T-helper 9 cell (primary cell): Measurements from ENCODE around the gene PHF2.
"Not testable (repeated sequence)": the region's sequence is repeated elsewhere in the genome, so short reads cannot be mapped to it uniquely, and the experiment has no call there.

Experiments
- DNase-seq: peaks from one replicate; pipeline ENCODE4 v3.0.0-alpha.2; 2020

Gene PHF2

GRCh38 chr9:93655621-93656425, 79.4 kb downstream of the PHF2 start:
- DNase-seq: no peak

DNA sequence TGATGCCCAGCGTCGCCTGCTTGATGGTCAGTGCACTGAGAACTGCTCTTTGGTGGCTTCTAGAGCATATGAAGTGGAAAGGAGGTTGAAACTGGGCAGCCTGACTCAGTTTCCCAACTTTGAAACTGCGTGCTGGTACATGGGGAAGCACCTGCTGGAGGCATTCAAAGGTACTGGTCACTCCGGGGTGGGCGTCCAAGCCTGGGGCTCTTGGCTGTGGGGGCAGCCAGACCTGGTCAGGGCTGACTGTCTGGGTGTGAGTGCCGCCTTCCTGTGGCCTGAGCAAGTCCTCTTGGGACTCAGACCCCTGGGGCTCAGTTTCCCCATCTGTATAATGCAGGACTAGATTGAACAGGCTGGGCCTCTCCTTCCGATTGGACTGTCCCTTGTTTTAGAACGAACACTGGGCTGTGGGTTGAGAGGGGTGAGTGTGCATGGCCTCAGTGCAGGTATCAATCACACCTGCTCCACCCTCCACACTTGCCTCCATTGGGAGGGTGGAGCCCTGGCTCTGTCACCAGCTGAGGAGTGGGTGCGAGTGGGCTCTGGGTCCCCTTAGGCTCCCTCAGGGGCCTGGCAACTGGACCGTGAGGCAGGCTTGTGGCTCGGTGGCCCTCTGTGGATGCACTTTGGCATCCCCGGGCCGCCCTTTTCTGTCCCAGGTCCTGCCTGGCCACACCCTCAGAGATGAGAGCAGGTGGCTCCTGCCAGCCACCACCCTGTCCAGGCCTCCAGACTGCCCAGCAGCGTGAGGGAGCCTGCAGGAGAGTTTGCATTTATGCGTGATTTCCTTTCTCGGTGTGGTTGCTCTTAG, 80.2 kb downstream of the PHF2 start:
- DNase-seq: no peak

DNA sequence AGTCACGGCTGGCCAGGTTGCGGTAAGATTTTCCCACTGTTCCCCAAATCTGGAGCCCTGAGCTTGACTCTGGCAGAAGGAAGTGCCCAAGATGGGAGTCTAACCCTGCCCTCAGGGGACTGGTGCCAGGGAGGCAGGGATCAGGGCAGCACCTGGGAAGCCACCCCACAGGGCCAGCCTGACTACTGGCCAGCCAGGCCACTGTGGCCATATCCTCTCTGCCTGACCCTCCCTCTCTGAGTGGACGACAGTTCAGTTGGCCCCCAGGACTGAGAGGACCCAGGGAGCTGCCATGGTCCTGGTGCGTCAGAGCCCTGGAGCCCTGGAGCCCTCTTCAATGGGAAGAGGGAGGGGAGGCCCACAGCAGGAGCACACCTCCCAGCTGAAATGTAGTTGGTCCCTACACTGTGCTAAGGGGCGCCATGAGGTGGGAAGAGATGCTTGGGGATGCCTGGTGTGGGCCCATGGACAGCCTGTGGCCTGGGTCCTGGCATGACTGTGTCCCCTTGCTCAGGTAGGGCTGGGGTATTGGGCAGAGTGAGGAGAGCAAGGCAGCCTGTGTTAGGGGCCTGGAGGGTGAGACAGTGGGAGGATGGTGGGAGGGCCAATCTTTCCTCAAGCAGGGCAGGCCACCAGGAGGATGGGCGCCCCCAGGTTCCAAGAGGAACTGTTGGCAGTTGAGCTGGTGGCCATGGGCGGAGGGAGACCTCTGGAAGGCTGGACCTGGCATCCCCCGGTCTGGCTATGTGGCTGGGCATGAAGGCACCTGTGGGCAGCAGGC, 81.1 kb downstream of the PHF2 start:
- no peak for DNase-seq

DNA sequence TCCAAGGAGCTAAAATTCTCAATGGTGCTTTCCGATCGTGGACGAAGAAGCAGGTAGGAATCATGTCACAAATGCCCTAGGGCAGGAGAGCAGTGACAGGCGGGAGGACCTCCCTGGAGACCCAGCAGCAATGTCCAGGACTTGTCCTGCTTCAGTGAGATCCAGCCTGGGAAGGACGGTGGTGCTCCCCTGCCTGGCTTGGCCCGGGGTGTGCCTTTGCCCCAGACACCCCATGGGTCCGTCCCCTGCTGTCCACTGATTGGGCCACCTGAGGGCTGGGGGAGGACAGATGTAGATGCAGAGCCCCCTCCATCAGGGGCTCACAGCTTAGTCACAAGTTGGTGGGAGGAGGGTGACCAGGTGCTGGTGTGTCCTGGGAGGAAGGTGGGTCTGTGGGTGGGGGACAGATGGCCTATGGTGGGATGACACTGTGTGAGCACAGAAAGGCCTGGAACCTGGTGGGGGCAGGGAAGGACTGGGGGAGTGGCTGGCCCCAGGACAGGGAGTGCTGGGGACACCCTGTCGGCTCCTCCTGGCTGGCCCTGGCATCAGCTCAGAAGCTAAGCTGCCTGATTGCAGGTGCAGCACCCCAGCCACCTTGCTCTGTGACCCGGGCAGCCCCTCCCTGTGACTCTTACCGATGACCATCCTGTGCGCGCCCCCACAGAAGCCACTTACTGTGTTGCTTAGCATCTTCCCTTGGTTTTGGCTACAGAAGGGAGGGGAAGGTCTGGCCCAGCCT, 82.0 kb downstream of the PHF2 start:
- no peak for DNase-seq

DNA sequence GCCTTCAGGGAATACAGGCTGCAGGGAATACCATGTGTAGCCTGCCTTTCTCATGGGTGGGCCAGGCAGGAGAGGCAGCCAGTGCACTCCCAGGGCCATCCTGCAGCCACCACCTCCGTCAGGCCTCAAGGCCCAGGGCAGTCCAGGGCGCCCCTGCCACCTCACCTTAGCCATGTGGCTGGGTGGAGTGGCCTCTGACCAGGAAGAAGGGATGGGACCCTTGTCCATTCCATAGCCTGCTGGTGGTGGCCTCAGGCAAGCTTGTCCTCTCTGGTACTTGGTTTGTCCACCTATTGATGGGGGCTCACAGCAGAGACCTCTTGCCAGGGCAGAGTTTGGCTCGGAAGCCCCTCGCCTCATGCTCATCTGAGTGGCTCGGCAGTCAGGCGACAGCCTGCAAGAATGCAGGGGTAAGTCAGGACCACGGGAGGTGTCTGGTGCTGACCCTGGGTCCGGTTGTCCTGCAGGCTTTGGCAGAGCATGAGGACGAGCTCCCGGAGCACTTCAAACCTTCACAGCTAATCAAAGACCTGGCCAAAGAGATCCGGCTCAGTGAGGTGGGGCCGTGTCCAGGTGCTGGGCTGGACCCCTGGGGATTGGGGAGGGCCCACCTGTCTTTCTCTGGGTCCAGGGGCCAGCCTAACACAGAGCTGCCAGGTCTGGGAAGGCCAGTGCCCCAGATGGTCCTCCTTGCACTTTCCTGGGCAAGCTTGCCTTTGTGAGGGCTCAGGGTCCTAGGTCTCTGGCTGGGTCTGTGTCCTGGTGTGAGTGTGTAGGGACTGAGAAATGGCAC, 82.9 kb downstream of the PHF2 start:
- no peak for DNase-seq

DNA sequence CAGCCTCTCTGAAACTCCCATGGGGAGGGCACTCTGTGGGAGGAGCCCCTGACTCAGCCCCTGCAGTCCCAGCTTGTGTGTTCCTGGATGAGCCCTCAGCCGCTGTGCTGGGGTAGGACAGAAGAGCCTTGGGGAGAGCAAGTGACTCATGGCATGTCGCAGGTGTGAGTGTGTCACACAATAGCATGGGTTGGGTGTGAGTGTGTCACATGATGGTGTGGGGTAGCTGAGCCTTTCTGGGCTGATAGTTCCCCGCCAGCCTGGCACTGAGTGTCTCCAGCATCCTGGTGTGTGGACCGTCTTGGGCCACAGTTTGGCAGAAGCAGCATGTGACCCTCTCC, 83.4 kb downstream of the PHF2 start:
- no peak for DNase-seq

DNA sequence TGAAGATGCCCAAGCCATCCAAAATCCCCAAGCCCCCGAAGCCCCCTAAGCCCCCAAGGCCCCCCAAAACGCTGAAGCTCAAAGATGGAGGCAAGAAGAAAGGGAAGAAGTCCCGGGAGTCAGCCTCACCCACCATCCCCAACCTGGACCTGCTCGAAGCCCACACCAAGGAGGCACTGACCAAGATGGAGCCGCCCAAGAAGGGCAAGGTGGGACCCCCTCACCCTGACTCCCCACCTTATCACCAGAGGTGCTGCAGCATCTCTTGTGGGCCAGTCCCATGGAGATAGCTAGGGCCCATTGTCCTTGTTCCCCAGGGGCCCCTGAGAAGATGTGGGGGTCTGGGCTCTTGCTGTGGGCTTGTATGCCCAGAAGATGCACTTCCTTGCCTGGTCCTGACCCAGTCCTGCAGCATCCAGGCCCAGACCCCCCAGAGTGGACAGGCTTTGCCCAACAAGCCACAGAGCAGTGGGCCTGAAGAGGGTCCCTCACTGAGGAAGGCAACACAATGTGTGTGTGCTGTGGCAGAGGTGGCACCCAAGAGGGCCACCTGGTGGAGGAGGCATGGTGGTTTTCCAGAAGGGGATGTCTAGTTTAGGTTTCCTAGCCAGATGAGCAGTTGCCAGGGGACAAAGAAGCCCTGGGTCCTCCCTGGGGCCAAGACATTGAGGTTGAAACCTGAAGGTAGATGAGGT, 84.1 kb downstream of the PHF2 start:
- DNase-seq: no peak

GRCh38 chr9:93661591-93661990, 85.2 kb downstream of the PHF2 start:
- no peak for DNase-seq

GRCh38 chr9:93662016-93662638, 85.7 kb downstream of the PHF2 start:
- no peak for DNase-seq

GRCh38 chr9:93662952-93663572, 86.7 kb downstream of the PHF2 start:
- no peak for DNase-seq

- no peak for DNase-seq
Measured at GRCh38 chr9:93663877-93664548, 87.6 kb downstream of the PHF2 start.

DNA sequence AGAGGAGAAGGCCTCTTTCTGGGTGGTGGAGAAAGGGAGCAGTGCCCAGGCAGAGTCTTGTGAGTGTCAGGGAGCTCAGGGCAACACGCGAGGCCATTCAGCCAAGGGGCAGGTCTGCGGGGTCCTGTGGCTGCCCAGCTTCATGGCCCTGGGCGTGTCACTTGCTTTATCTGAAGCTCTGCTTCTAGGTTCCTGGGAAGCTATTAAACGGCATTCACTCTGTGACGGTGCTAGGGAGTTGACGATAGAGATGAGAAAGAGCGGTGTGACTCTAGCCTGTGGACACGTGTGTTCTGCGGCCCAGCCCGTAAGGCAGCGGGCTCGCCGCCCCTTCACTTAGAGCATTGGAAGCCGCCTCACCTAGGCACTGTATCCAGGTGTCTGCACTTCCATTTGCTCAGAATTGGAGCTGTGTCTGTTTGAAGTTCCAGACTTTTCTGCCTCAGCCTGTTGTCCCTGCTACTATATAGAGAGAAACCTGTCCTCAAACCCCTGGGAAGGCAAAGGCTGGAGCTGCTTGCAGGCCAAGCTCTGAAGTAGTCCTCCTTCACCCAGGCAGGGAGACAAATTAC, 88.3 kb downstream of the PHF2 start:
- DNase-seq: no peak

DNA sequence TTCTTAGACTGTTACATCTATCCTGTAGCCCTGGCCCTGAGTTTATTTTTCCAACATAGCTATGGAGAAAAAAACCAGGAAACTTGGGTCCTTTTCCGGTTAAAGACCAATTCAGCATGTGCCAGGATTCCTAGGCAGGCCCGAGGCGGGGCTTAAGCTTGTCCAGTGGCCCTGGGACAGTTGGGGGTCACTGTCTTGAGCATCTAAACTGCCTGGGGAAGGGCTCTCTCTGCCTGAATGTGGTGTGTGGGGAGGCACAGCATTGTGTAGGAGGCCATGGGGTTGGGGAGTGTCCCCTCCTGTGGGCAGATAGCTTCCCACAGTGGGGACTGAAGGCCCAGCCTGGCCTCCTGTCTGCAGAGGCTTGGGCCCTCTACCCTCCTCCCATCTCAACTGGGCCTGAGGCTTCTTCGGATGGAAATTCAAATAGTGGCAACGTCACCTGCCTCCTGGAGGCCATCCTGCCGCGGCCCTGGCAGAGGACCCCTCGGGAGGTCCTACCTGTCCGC, 88.8 kb downstream of the PHF2 start:
- DNase-seq: no peak

- no peak for DNase-seq
Measured at GRCh38 chr9:93665637-93666438, 89.5 kb downstream of the PHF2 start.

GRCh38 chr9:93666439-93666784, 90.0 kb downstream of the PHF2 start:
- DNase-seq: not testable (repeated sequence)

DNA sequence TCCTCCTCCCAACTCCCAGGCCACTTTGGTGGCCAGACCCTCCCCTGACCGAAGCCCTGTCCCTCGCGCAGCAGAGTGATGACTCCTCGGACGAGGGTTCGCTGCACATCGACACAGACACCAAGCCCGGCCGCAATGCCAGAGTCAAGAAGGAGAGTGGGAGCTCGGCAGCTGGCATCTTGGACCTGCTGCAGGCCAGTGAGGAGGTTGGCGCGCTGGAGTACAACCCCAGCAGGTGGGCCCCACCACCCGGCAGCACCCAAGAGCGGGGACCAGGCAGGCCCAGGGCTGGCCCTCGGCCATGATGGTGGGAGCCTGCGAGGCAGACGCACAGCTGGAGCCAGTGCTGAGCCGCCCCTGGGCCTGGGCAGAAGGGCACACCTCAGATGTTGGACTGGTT, 90.6 kb downstream of the PHF2 start:
- no peak for DNase-seq

- DNase-seq: no peak
Measured at GRCh38 chr9:93667627-93668026, 91.2 kb downstream of the PHF2 start.

DNA sequence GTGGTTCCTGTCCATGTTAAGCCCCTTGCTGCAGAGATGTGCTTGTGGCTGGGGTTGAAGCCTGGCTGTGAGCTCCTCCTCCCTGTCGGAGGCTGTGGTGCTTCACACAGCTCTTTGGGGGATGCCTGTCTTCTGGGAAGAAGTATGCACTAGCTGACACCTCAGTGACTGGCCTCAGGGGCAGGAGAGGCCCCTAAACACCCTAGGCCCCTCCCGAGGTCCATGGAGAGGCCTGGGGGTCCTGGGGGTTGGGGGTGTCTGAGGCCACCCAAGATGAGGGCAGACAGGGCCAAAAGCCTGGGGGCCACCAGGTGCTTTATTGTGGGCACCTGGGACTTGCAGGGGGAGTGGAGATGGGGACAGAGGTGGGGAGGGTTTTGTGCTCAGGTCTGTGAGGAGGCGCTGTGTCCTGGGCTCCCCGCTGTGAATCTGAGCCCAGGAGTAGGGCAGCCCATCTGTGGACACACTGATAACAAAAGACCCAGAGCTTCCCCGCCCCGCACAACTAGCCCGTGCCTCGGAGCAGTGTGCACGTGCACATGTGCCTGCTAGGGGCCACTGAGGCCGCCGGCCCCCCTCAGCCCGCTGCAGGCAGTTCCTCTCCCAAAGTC, 92.0 kb downstream of the PHF2 start:
- DNase-seq: no peak
